K562 (cell line): ENCODE measurements around the gene EIF1B. TPM values are rescaled to one million over a fixed set of nuclear protein-coding genes. Genes with fewer than 3 reads are reported as not detected.

ENCODE experiments used
- CBFA2T3 ChIP-seq: fragments of 450-650 bp; IDR thresholded peaks from 2 replicates; pipeline ENCODE4 v1.6.1; 2017
- EP400 ChIP-seq: fragments of 450-650 bp; IDR thresholded peaks from 2 replicates; pipeline ENCODE4 v1.6.1; 2017; ENCODE audit warnings: antibody characterized with exemption, mild to moderate bottlenecking, moderate library complexity
- FOXO4 ChIP-seq: fragments of 450-650 bp; formaldehyde crosslinking; IDR thresholded peaks from 2 replicates; pipeline ENCODE4 v1.4.0; 2020; ENCODE audit warnings: mild to moderate bottlenecking, moderate library complexity
- LCOR ChIP-seq: sonication (generic); formaldehyde crosslinking; IDR thresholded peaks from 2 replicates; pipeline ENCODE4 v1.8.0; 2022; ENCODE audit warnings: mild to moderate bottlenecking, missing genetic modification reagents
- MTF1 ChIP-seq: fragments of 250-450 bp; sonication (Bioruptor Pico); IDR thresholded peaks from 2 replicates; pipeline ENCODE4 v1.9.0; 2021; ENCODE audit warnings: moderate library complexity, mild to moderate bottlenecking, inconsistent platforms, borderline replicate concordance
- NFE2 ChIP-seq: IDR thresholded peaks from 2 replicates; pipeline ENCODE4 v1.6.1; 2014; ENCODE audit warnings: antibody characterized with exemption, low read depth
- NFIC ChIP-seq: fragments of 450-650 bp; IDR thresholded peaks from 2 replicates; pipeline ENCODE4 v1.6.1; 2017; ENCODE audit warnings: mild to moderate bottlenecking, inconsistent platforms
- POLR2AphosphoS2 ChIP-seq: IDR thresholded peaks from 2 replicates; pipeline ENCODE4 v1.6.1; 2012; ENCODE audit warnings: low read length, improper control_type of control experiment
- SAFB2 ChIP-seq: fragments of 200-400 bp; formaldehyde crosslinking; IDR thresholded peaks from 2 replicates; pipeline ENCODE4 v1.6.1; 2018; ENCODE audit warnings: borderline replicate concordance, low read length, low read depth, moderate library complexity; ENCODE audit not compliant: severe bottlenecking
- TAL1 ChIP-seq: fragments of 450-650 bp; IDR thresholded peaks from 2 replicates; pipeline ENCODE4 v1.6.1; 2016; ENCODE audit warnings: mild to moderate bottlenecking
- ZBTB11 ChIP-seq, 3 experiments: fragments of 200-800 bp in 1 of 3; fragments of 250-450 bp in 1 of 3; fragments of 450-650 bp in 1 of 3; sonication (Bioruptor Pico) in 1 of 3; sonication (Bioruptor generic) in 1 of 3; formaldehyde crosslinking in 1 of 3; IDR thresholded peaks; 2 replicates each; pipeline versions ENCODE4 v1.6.1 to v1.8.0; 2016 to 2022; ENCODE audit warnings: mild to moderate bottlenecking in 2 of 3, missing genetic modification characterization in 2 of 3, missing compliant biosample characterization in 1 of 3, moderate library complexity in 1 of 3
- ZNF12 ChIP-seq: sonication (generic); formaldehyde crosslinking; IDR thresholded peaks from 2 replicates; pipeline ENCODE4 v1.4.0; 2020; ENCODE audit warnings: mild to moderate bottlenecking, missing genetic modification reagents
- ZNF24 ChIP-seq: fragments of 450-650 bp; IDR thresholded peaks from 2 replicates; pipeline ENCODE4 v1.6.1; 2016
- ZNF407 ChIP-seq: fragments of 450-650 bp; IDR thresholded peaks from 2 replicates; pipeline ENCODE4 v1.6.1; 2016; ENCODE audit warnings: low read depth
- ZNF436 ChIP-seq: fragments of 250-450, 450-650 bp; sonication (Bioruptor Pico); formaldehyde crosslinking; IDR thresholded peaks from 2 replicates; pipeline ENCODE4 v1.7.0; 2020; ENCODE audit warnings: mild to moderate bottlenecking
- polyA plus RNA-seq, 8 experiments: library from polyadenylated mRNA; depleted of rRNA in 4 of 8; stranded (reverse) in 5 of 8; unstranded in 3 of 8; fragments of >200 nt; fragmentation: Nextera tagmentation in 2 of 8; fragmentation: Illumina TruSeq in 1 of 8; extraction: Ambion mirVana in 2 of 8; extraction: Trizol in 1 of 8; gene quantifications; 2 replicates each; pipeline versions ENCODE4 v1.2.1 to v1.2.3, GENCODE V29; 2011 to 2014; ENCODE audit warnings: inconsistent platforms in 1 of 8, missing spikeins in 1 of 8
- total RNA-seq, 7 experiments: library from RNA; depleted of rRNA in 6 of 7; stranded (reverse); fragments of >200 nt in 6 of 7; fragmentation: Illumina TruSeq in 2 of 7; extraction: Trizol in 2 of 7; gene quantifications; 2 replicates each; pipeline versions ENCODE4 v1.2.1 to v1.2.3, GENCODE V29; 2011 to 2021; ENCODE audit warnings: low replicate concordance in 1 of 7

The EIF1B gene
- total and polyA plus RNA-seq, 9 of the 15 experiments (the other 6 are each of a cell fraction or from before 2014, with no cell fraction given), result 18.1 to 184 (median 78.9) TPM

- TF ChIP-seq ZNF407 (no peak), EP400 (no peak), CBFA2T3 (peak; percentile 86), ZNF436 (CRISPR knock-in tag) (no peak), ZBTB11 (CRISPR knock-in tag; IDR thresholded peaks at IDR 0.05) (peak in 1 of 3 experiments; percentile 59; a peak in 1 of 6 replicates), SAFB2 (no peak), TAL1 (peak; percentile 73), FOXO4 (CRISPR knock-in tag) (peak; percentile 46; the same call in 1 of the 2 replicates), LCOR (0 out of 2 replicates have a peak, but pooled peaks have one; percentile 22), NFIC (peak; percentile 77), ZNF12 (CRISPR knock-in tag) (no peak), POLR2AphosphoS2 (peak; percentile 93), ZNF24 (no peak), NFE2 (no peak), MTF1 (CRISPR knock-in tag) (no peak)
These were observed 4.7 kb downstream of the EIF1B start (continued) for GRCh38 chr3:40313975-40314860.
